Measurements from ENCODE around the gene ZNF280B. TPM values are rescaled to one million over a fixed set of nuclear protein-coding genes. Genes with fewer than 3 reads are reported as not detected.
"Not testable (repeated sequence)": the region's sequence is repeated elsewhere in the genome, so short reads cannot be mapped to it uniquely, and the experiment has no call there.

ZNF280B gene
- total RNA-seq, 1 experiment from 2014 or later, result not detected

GRCh38 chr22:22512951-22513350 is 4.4 kb upstream of the ZNF280B start:
- BruUV-seq (replicated peaks), result no TSS peak
- no peak for DNase-seq (ENCODE audit: unreplicated experiment)
- Mint-ChIP-seq H3K27me3 (ENCODE audit: insufficient read depth, unreplicated experiment) (peaks cover 65% of the 10 kb centered on the region), H3K27ac (ENCODE audit: low read depth, unreplicated experiment) (no peak overlapping the region), H3K9me3 (ENCODE audit: unreplicated experiment) (peaks cover 12% of the 10 kb centered on the region), H3K4me1 (ENCODE audit: insufficient read depth, unreplicated experiment) (no peaks in the 10 kb centered on the region), H3K4me3 (ENCODE audit: unreplicated experiment) (no peak overlapping the region), H3K36me3 (ENCODE audit: insufficient read depth, unreplicated experiment) (no peaks in the 10 kb centered on the region)
- no peak for TF ChIP-seq CTCF (IDR thresholded peaks at IDR 0.05; ENCODE audit: unreplicated experiment)
- intact Hi-C loops (cut with micrococcal nuclease), result no loop called here
- ChIA-PET POLR2A (no interaction called here), CTCF (interaction anchor here (0.6 kb wide), 2 partner anchors 27 to 45 kb away, joined by 3 read pairs; no protein-coding TSS in a partner anchor)

GRCh38 chr22:22510833-22511232 is 2.3 kb upstream of the ZNF280B start:
- H3K36me3 Mint-ChIP-seq (ENCODE audit: insufficient read depth, unreplicated experiment); BruUV-seq (replicated peaks); H3K4me1 Mint-ChIP-seq (ENCODE audit: insufficient read depth, unreplicated experiment); H3K4me3 Mint-ChIP-seq (ENCODE audit: unreplicated experiment); intact Hi-C loops (cut with micrococcal nuclease); CTCF ChIA-PET; POLR2A ChIA-PET; H3K27ac Mint-ChIP-seq (ENCODE audit: low read depth, unreplicated experiment); DNase-seq (ENCODE audit: unreplicated experiment): not testable (repeated sequence)
- H3K9me3 Mint-ChIP-seq (ENCODE audit: unreplicated experiment), result peaks cover 12% of the 10 kb centered on the region
- peaks cover 59% of the 10 kb centered on the region for H3K27me3 Mint-ChIP-seq (ENCODE audit: insufficient read depth, unreplicated experiment)

- H3K36me3 Mint-ChIP-seq (ENCODE audit: insufficient read depth, unreplicated experiment); CTCF ChIA-PET; H3K27ac Mint-ChIP-seq (ENCODE audit: low read depth, unreplicated experiment); DNase-seq (ENCODE audit: unreplicated experiment); POLR2A ChIA-PET; intact Hi-C loops (cut with micrococcal nuclease); H3K4me3 Mint-ChIP-seq (ENCODE audit: unreplicated experiment); H3K4me1 Mint-ChIP-seq (ENCODE audit: insufficient read depth, unreplicated experiment); BruUV-seq (replicated peaks): not testable (repeated sequence)
- Mint-ChIP-seq H3K9me3 (ENCODE audit: unreplicated experiment) (peaks cover 12% of the 10 kb centered on the region), H3K27me3 (ENCODE audit: insufficient read depth, unreplicated experiment) (peaks cover 59% of the 10 kb centered on the region)
These were observed 1.4 kb upstream of the ZNF280B start for GRCh38 chr22:22509912-22510311.

GRCh38 chr22:22507743-22508273 is 734 bp downstream of the ZNF280B start:
- H3K27ac Mint-ChIP-seq (ENCODE audit: low read depth, unreplicated experiment), result no peak overlapping the region
- TF ChIP-seq CTCF (IDR thresholded peaks at IDR 0.05; ENCODE audit: unreplicated experiment), result no peak
- no peak overlapping the region for H3K4me3 Mint-ChIP-seq (ENCODE audit: unreplicated experiment)
- H3K36me3 Mint-ChIP-seq (ENCODE audit: insufficient read depth, unreplicated experiment), result no peaks in the 10 kb centered on the region
- intact Hi-C loops (cut with micrococcal nuclease), result no loop called here
- CTCF ChIA-PET, result no interaction called here
- H3K4me1 Mint-ChIP-seq (ENCODE audit: insufficient read depth, unreplicated experiment), result no peaks in the 10 kb centered on the region
- peaks cover 12% of the 10 kb centered on the region for H3K9me3 Mint-ChIP-seq (ENCODE audit: unreplicated experiment)
- BruUV-seq (replicated peaks), result no TSS peak
- POLR2A ChIA-PET, result no interaction called here
- peaks cover 60% of the 10 kb centered on the region for H3K27me3 Mint-ChIP-seq (ENCODE audit: insufficient read depth, unreplicated experiment)
- no peak for DNase-seq (ENCODE audit: unreplicated experiment)

- intact Hi-C loops (cut with micrococcal nuclease), result no loop called here
- BruUV-seq (replicated peaks), result no TSS peak
- POLR2A ChIA-PET, result no interaction called here
- H3K9me3 Mint-ChIP-seq (ENCODE audit: unreplicated experiment), result peaks cover 12% of the 10 kb centered on the region
- DNase-seq (ENCODE audit: unreplicated experiment), result no peak
- H3K4me1 Mint-ChIP-seq (ENCODE audit: insufficient read depth, unreplicated experiment), result no peaks in the 10 kb centered on the region
- H3K4me3 Mint-ChIP-seq (ENCODE audit: unreplicated experiment), result no peak overlapping the region
- no peak overlapping the region for H3K27ac Mint-ChIP-seq (ENCODE audit: low read depth, unreplicated experiment)
- peaks cover 55% of the 10 kb centered on the region for H3K27me3 Mint-ChIP-seq (ENCODE audit: insufficient read depth, unreplicated experiment)
- no peak for TF ChIP-seq CTCF (IDR thresholded peaks at IDR 0.05; ENCODE audit: unreplicated experiment)
- H3K36me3 Mint-ChIP-seq (ENCODE audit: insufficient read depth, unreplicated experiment), result no peaks in the 10 kb centered on the region
- CTCF ChIA-PET, result interaction anchor here (0.9 kb wide), 1 partner anchor 191 kb away, joined by 3 read pairs; no protein-coding TSS in a partner anchor
These were observed 1.8 kb downstream of the ZNF280B start for GRCh38 chr22:22506736-22507135.

Measured in MCF 10A (cell line).